Duodenal mucosa (tissue), 2 donors: Measurements from ENCODE around the gene TUBGCP2.
"Not testable (repeated sequence)": the region's sequence is repeated elsewhere in the genome, so short reads cannot be mapped to it uniquely, and the experiment has no call there.

Source experiments
- H3K27ac ChIP-seq: one replicate; pipeline ENCODE4 v1.7.0; 2013; ENCODE audit warnings: low read depth, low read length
- H3K27me3 ChIP-seq, 2 donors: one replicate each; pipeline ENCODE4 v1.7.0; 2013; ENCODE audit warnings: low read length in 2 of 2, control low read depth in 1 of 2; ENCODE audit not compliant: insufficient read depth in 2 of 2, control insufficient read depth in 1 of 2
- H3K36me3 ChIP-seq, 2 donors: one replicate each; pipeline ENCODE4 v1.7.0; 2013; ENCODE audit warnings: low read length in 2 of 2, control low read depth in 1 of 2; ENCODE audit not compliant: insufficient read depth in 2 of 2, control insufficient read depth in 1 of 2
- H3K4me1 ChIP-seq, 2 donors: one replicate each; pipeline ENCODE4 v1.7.0; 2013; ENCODE audit warnings: low read length in 2 of 2, control low read depth in 1 of 2; ENCODE audit not compliant: insufficient read depth in 2 of 2, control insufficient read depth in 1 of 2
- H3K4me3 ChIP-seq, 2 donors: one replicate each; pipeline ENCODE4 v1.7.0; 2013; ENCODE audit warnings: low read length in 2 of 2, low read depth in 1 of 2
- H3K9ac ChIP-seq, 2 donors: one replicate each; pipeline ENCODE4 v1.7.0; 2013; ENCODE audit warnings: low read length in 2 of 2, low read depth in 1 of 2
- H3K9me3 ChIP-seq, 2 donors: one replicate each; pipeline ENCODE4 v1.7.0; 2013; ENCODE audit warnings: low read length in 2 of 2, control low read depth in 1 of 2; ENCODE audit not compliant: control insufficient read depth in 1 of 2

TUBGCP2 gene

GRCh38 chr10:133267829-133268228, 40.8 kb downstream of the TUBGCP2 start:
- no peaks in the 10 kb centered on the region for H3K9me3 ChIP-seq
- no peak overlapping the region for H3K4me3 ChIP-seq
- no peak overlapping the region for H3K27ac ChIP-seq
- H3K4me1 ChIP-seq: peaks cover 9 to 19% of the 10 kb centered on the region in 2 donors
- H3K36me3 ChIP-seq: peaks cover 3 to 5% of the 10 kb centered on the region in 2 donors
- no peak overlapping the region for H3K9ac ChIP-seq
- H3K27me3 ChIP-seq: peaks cover 0 to 3% of the 10 kb centered on the region in 2 donors

- peaks cover 0 to 5% of the 10 kb centered on the region in 2 donors for H3K27me3 ChIP-seq
- H3K4me3 ChIP-seq: no peak overlapping the region
- no peak overlapping the region for H3K27ac ChIP-seq
- H3K4me1 ChIP-seq: peaks cover 15 to 24% of the 10 kb centered on the region in 2 donors
- no peak overlapping the region for H3K9ac ChIP-seq
- H3K36me3 ChIP-seq: peaks cover 3 to 5% of the 10 kb centered on the region in 2 donors
- no peaks in the 10 kb centered on the region for H3K9me3 ChIP-seq
Measured at GRCh38 chr10:133267293-133267692, 41.4 kb downstream of the TUBGCP2 start.

DNA sequence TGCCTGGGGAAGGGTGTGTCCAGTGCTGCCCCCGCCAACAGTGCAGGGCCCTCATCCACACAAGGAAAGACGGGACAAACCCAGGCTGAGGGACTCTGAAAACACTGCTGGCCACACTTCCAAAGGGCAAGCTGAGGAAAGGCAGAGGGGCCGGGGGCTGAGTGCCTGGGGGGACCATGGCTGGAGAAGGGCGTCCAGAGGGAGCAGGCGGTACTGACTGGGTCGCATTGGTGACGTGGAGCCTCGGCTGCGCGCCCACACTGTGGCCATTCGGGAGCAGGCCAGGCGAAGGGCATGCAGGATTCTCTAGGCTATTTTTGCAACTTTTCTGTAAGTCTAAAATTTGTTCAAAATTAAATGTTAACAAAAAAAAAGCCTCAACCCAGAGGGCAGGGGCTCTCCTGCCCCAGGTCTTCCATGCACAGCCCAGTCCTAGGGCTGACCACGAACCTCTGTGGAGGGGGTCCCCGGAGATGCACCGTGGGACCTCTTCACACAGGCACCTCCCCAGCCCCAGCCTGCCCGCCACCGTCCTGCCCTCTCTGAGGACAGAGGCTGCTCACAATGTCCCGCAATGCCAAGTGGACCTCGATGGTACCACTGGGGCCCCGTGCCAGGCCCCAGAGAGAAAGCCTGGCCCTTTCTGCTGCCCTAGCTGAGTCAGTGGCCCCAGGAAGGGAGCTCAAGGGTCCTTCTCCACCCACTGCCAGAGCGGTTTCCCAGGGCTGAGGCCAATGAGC, 42.4 kb downstream of the TUBGCP2 start:
- Histone ChIP-seq H3K36me3 (peaks cover 3 to 5% of the 10 kb centered on the region in 2 donors), H3K4me3 (no peak overlapping the region), H3K9ac (no peak overlapping the region), H3K27ac (no peak overlapping the region), H3K9me3 (no peaks in the 10 kb centered on the region), H3K27me3 (peaks cover 0 to 5% of the 10 kb centered on the region in 2 donors), H3K4me1 (peaks cover 17 to 28% of the 10 kb centered on the region in 2 donors)

DNA sequence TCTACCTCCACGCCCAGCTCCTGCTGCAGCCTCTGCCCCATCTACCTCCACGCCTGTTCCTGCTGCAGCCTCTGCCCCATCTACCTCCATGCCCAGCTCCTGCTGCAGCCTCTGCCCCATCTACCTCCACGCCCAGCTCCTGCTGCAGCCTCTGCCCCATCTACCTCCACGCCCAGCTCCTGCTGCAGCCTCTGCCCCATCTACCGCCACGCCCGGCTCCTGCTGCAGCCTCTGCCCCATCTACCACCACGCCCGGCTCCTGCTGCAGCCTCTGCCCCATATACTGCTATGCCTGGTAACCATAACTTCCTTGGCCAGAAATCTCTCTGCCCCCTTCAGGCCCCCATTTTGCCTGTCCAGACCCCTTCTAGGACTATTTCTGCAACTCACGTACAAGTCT, 43.6 kb downstream of the TUBGCP2 start:
- H3K27me3 ChIP-seq, H3K9ac ChIP-seq, H3K36me3 ChIP-seq, H3K9me3 ChIP-seq, H3K4me3 ChIP-seq, H3K27ac ChIP-seq: not testable (repeated sequence)
- H3K4me1 ChIP-seq: peaks cover 17 to 40% of the 10 kb centered on the region in 2 donors

GRCh38 chr10:133264461-133264860, 44.2 kb downstream of the TUBGCP2 start:
- Histone ChIP-seq H3K36me3 (no peaks in the 10 kb centered on the region), H3K4me3 (no peak overlapping the region), H3K27ac (no peak overlapping the region)

GRCh38 chr10:133263674-133264073, 45.0 kb downstream of the TUBGCP2 start:
- peaks cover 31 to 53% of the 10 kb centered on the region in 2 donors for H3K4me1 ChIP-seq
- H3K27me3 ChIP-seq: peaks cover 0 to 5% of the 10 kb centered on the region in 2 donors
- H3K4me3 ChIP-seq: no peak overlapping the region
- no peaks in the 10 kb centered on the region for H3K36me3 ChIP-seq
- no peak overlapping the region for H3K9ac ChIP-seq
- no peak overlapping the region for H3K27ac ChIP-seq
- no peaks in the 10 kb centered on the region for H3K9me3 ChIP-seq

More at GRCh38 chr10:133264461-133264860, 44.2 kb downstream of the TUBGCP2 start:
- H3K9ac ChIP-seq: no peak overlapping the region
- peaks cover 0 to 5% of the 10 kb centered on the region in 2 donors for H3K27me3 ChIP-seq
- H3K4me1 ChIP-seq: peaks cover 23 to 45% of the 10 kb centered on the region in 2 donors
- H3K9me3 ChIP-seq: no peaks in the 10 kb centered on the region

DNA sequence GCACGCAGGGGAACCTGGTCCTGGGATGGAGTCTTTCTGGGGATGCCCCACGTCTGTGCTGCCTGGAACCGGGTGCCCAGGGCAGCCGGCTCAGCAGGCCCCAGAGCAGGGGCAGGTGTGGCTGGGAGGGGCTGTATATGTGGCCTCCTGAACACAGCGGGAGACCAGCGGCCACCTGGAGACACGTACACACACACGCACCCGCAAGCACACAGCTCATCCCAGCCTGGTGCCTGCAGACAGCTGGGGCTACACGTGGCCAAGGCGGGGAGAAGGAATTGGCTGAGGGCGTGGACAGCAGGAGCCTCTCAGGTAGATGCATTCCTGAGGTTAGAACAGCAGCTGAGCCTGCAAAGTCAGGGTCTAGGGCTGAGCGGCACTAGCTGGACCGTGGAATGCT, 46.0 kb downstream of the TUBGCP2 start:
- no peak overlapping the region for H3K9ac ChIP-seq
- H3K4me1 ChIP-seq: peaks cover 40 to 63% of the 10 kb centered on the region in 2 donors
- peaks cover 0 to 5% of the 10 kb centered on the region in 2 donors for H3K27me3 ChIP-seq
- no peaks in the 10 kb centered on the region for H3K36me3 ChIP-seq
- H3K9me3 ChIP-seq: no peaks in the 10 kb centered on the region
- no peak overlapping the region for H3K4me3 ChIP-seq
- H3K27ac ChIP-seq: no peak overlapping the region

GRCh38 chr10:133261726-133262325, 46.8 kb downstream of the TUBGCP2 start:
- Histone ChIP-seq H3K36me3 (no peaks in the 10 kb centered on the region), H3K27ac (peak overlapping the region; percentile 70), H3K9ac (peak overlapping the region; percentile 43 to 69), H3K4me3 (peak overlapping the region; percentile 62 to 71), H3K27me3 (peaks cover 0 to 5% of the 10 kb centered on the region in 2 donors), H3K9me3 (no peaks in the 10 kb centered on the region), H3K4me1 (peaks cover 43 to 70% of the 10 kb centered on the region in 2 donors)

DNA sequence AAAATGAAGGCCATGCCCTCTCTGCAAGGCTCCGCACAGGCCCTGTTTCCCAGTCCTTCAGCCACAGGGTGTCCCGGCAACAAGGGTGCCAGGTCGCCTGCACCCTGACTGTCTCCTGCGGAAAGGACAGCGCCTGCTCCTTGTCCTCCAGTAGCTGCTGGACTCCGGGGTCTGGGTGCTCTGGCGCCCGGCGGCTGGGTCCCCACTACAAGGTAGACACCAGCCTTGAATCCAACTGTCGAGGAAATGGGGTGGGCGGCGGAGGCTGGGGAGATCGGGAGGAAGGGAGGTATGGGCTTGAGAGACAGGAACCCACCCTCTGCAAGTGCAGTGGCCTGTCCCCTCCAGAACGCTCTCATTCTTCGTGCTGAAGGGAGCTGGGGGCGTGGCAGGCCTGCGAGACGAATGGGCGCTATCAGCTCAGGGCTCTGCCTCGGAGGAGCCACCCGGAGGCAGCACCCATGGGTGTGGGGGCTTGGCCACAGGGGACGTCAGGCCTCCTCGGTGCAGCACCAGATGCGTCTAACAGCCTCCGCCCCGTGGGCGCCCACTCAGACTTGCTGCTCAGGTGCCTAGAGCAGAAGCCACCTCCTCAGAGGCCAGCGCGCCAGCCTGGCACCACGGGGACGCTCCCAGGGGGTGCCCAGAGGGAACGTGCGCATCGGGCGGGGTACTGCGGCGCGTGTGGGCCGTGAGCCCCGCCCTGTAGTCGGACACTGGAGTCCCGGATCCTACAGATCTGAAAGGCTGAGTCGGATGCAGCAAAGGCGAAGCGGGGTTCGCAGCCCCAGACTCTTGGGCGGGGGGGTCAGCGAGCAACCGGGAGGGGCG, 47.6 kb downstream of the TUBGCP2 start:
- Histone ChIP-seq H3K4me3 (peak overlapping the region; percentile 62 to 71), H3K4me1 (peaks cover 43 to 70% of the 10 kb centered on the region in 2 donors), H3K27ac (peak overlapping the region; percentile 70), H3K9ac (peak overlapping the region; percentile 43 to 69), H3K36me3 (no peaks in the 10 kb centered on the region), H3K27me3 (peaks cover 0 to 5% of the 10 kb centered on the region in 2 donors), H3K9me3 (no peaks in the 10 kb centered on the region)

- Histone ChIP-seq H3K27me3 (peaks cover 0 to 5% of the 10 kb centered on the region in 2 donors), H3K4me1 (peaks cover 43 to 60% of the 10 kb centered on the region in 2 donors), H3K4me3 (no peak overlapping the region), H3K9me3 (no peaks in the 10 kb centered on the region), H3K9ac (no peak overlapping the region), H3K36me3 (no peaks in the 10 kb centered on the region), H3K27ac (no peak overlapping the region)
Measured at GRCh38 chr10:133259602-133259989, 49.1 kb downstream of the TUBGCP2 start.
